ENCODE data around the gene FFAR3. TPM values are rescaled to one million over a fixed set of nuclear protein-coding genes. Genes with fewer than 3 reads are reported as not detected.
"Not testable (repeated sequence)": the region's sequence is repeated elsewhere in the genome, so short reads cannot be mapped to it uniquely, and the experiment has no call there.

Gene FFAR3
- total RNA-seq, 1 donor from 2014 or later, result not detected

DNA sequence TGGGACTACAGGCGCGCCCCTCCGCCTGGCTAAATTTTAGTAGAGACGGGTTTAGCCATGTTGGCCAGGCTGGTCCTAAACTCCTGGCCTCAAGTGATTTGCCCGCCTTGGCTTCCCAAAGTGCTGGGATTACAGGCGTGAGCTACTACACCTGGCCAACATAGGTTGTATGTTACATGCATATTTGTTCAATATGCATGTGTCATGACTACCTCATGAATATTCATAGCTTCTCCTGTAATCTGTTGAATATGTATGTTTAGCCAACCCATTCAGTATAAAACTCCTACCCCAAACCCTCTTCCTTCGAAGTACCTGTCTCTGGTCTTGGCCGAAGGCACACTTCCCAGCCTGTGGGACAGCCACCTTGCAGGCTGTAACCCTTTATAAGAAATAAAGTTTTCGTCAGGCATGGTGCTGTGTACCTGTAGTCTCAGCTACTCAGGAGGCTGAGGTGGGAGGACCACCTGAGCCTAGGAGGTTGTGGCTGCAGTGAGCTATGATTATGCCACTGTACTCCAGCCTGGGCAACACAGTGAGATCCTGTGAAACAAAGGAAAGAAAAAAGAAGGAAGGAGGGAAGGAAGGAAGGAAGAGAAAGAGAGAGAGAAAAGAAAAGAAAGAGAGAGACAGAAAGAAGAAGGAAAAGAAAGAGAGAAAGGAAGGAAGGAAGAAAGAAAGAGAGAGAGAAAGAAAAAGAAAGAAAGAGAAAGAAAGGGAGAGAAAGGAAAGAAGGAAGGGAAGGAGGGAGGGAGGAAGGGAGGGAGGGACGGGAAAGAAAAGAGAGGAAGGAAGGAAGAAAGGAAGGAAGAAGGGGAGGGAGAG lies 41.9 kb downstream of the FFAR3 start:
- no peak for DNase-seq (ENCODE audit: low spot score)
- H3K27ac Mint-ChIP-seq (ENCODE audit: unreplicated experiment), result no peak overlapping the region
- no peaks in the 10 kb centered on the region for H3K36me3 Mint-ChIP-seq (ENCODE audit: low read depth)

DNA sequence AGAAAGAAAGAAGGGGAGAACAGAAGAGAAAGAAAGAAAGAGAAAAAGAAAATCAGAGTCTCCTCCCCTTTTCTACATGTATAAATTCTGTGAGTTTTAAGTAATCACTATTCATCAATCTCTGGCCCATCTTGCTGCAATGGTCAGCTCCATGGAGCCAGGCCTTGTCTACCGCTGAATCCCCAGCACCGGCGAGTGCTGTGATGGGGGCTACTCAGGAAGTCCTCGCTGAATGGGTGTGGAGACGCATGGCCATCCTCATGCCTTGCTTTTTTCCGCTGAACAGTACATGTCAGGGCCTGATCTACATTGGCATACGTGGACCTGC lies 42.5 kb downstream of the FFAR3 start:
- no peak overlapping the region for H3K27ac Mint-ChIP-seq (ENCODE audit: unreplicated experiment)
- no peaks in the 10 kb centered on the region for H3K36me3 Mint-ChIP-seq (ENCODE audit: low read depth)
- TF ChIP-seq, protein P1, sequence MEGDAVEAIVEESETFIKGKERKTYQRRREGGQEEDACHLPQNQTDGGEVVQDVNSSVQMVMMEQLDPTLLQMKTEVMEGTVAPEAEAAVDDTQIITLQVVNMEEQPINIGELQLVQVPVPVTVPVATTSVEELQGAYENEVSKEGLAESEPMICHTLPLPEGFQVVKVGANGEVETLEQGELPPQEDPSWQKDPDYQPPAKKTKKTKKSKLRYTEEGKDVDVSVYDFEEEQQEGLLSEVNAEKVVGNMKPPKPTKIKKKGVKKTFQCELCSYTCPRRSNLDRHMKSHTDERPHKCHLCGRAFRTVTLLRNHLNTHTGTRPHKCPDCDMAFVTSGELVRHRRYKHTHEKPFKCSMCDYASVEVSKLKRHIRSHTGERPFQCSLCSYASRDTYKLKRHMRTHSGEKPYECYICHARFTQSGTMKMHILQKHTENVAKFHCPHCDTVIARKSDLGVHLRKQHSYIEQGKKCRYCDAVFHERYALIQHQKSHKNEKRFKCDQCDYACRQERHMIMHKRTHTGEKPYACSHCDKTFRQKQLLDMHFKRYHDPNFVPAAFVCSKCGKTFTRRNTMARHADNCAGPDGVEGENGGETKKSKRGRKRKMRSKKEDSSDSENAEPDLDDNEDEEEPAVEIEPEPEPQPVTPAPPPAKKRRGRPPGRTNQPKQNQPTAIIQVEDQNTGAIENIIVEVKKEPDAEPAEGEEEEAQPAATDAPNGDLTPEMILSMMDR (IDR thresholded peaks at IDR 0.05), result no peak
- DNase-seq (ENCODE audit: low spot score), result no peak
- peaks cover under 1% of the 10 kb centered on the region for H3K9me3 Mint-ChIP-seq (ENCODE audit: low read depth)
- no peak overlapping the region for H3K4me3 Mint-ChIP-seq (ENCODE audit: unreplicated experiment)
- H3K27me3 Mint-ChIP-seq (ENCODE audit: low read depth), result peaks cover 4% of the 10 kb centered on the region
- H3K4me1 Mint-ChIP-seq (ENCODE audit: low read depth), result no peaks in the 10 kb centered on the region

More for the DNA sequence above, 41.9 kb downstream of the FFAR3 start:
- no peaks in the 10 kb centered on the region for H3K9me3 Mint-ChIP-seq (ENCODE audit: low read depth)
- H3K4me1 Mint-ChIP-seq (ENCODE audit: low read depth), result no peaks in the 10 kb centered on the region
- no peak overlapping the region for H3K4me3 Mint-ChIP-seq (ENCODE audit: unreplicated experiment)
- TF ChIP-seq, protein P1 (IDR thresholded peaks at IDR 0.05), result no peak
- H3K27me3 Mint-ChIP-seq (ENCODE audit: low read depth), result peaks cover 4% of the 10 kb centered on the region

DNA sequence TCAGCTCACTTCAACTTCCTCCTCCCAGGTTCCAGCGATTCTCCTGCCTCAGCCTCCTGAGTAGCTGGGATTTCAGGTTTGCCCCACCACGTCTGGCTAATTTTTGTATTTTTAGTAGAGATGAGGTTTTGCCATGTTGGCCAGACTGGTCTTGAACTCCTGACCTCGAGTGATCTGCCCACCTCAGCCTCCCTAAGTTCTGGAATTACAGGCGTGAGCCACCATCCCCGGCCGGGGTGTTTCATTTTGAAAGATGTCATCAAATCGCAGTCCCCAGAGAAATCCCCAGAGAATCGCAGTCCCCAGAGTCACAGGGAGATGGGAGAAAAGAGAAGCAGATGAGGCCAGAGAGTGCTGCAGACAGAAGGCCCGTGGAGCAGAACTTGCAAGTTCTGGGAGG lies 43.2 kb downstream of the FFAR3 start:
- not testable (repeated sequence) for H3K4me1 Mint-ChIP-seq (ENCODE audit: low read depth); H3K27ac Mint-ChIP-seq (ENCODE audit: unreplicated experiment); H3K36me3 Mint-ChIP-seq (ENCODE audit: low read depth); H3K9me3 Mint-ChIP-seq (ENCODE audit: low read depth); H3K27me3 Mint-ChIP-seq (ENCODE audit: low read depth); DNase-seq (ENCODE audit: low spot score); H3K4me3 Mint-ChIP-seq (ENCODE audit: unreplicated experiment)

DNA sequence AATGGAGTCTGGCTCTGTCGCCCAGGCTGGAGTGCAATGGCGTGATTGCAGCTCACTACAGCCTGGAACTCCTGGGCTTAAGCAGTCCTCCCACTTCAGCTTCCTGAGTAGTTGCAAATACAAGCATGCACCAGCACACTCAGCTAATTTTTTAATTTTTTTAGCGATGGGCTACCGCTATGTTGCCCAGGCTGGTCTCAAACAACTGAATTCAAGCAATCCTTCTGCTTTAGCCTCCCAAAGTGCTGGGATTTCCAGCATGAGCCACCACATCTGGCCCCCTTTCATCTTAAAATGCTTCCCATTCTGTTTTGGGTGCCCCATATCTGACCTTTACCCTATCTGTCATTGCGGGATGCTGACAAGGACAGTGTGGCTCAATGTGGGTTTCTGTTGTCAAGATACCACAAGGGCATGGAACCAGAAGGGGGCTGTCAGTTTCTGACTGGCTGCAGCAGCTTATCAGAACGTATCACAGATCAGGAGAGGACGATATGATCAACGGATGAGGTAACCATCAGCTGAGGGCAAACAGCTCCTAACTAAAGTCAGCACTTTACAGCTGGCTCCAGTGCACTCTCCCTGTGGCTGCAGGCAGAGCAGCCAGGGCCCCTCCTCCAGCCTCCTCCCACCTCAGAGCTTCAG lies 45.0 kb downstream of the FFAR3 start:
- H3K4me1 Mint-ChIP-seq (ENCODE audit: low read depth), result no peaks in the 10 kb centered on the region

DNA sequence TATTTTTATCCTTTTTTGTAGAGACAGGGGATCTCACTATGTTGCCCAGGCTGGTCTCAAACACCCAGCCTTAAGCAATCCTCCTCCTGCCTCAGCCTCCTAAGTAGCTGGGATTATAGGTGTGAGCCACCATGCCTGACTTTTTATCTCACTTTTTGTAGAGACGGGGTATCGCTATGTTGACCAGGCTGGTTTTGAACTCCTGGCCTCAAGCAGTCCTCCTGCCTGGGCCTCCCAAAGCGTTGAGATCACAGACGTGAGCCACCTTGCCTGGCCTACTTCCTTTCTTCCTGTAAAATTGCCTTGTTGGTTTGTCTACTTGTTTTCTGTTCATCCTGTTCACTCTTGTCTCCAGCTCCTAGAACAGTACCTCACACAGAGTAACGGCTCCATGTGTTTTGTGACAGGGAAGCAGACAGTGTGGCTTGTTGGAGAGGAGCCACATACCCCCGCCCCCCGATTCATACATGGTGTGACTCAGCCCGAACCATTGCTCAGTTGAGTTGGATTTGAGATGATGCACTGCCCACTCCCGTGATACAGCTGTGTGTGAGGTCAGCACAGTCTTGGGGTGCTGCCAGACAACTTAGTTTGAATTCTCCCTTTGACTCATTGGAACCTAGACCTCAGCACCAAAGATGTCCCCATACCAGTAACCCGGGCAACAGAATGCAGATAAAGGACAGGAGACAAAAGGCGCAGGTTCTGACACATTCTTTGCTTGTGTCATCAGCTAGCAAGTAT lies 46.8 kb downstream of the FFAR3 start:
- Mint-ChIP-seq H3K27me3 (ENCODE audit: low read depth) (peaks cover 13% of the 10 kb centered on the region), H3K9me3 (ENCODE audit: low read depth) (peaks cover 3% of the 10 kb centered on the region), H3K4me1 (ENCODE audit: low read depth) (no peaks in the 10 kb centered on the region), H3K4me3 (ENCODE audit: unreplicated experiment) (no peak overlapping the region), H3K36me3 (ENCODE audit: low read depth) (no peaks in the 10 kb centered on the region), H3K27ac (ENCODE audit: unreplicated experiment) (no peak overlapping the region)
- TF ChIP-seq, protein P1 (IDR thresholded peaks at IDR 0.05), result no peak
- no peak for DNase-seq (ENCODE audit: low spot score)

More for the DNA sequence above, 45.0 kb downstream of the FFAR3 start:
- TF ChIP-seq, protein P1 (IDR thresholded peaks at IDR 0.05), result no peak
- no peak for DNase-seq (ENCODE audit: low spot score)
- H3K9me3 Mint-ChIP-seq (ENCODE audit: low read depth), result peaks cover 3% of the 10 kb centered on the region
- peaks cover 7% of the 10 kb centered on the region for H3K27me3 Mint-ChIP-seq (ENCODE audit: low read depth)
- no peak overlapping the region for H3K27ac Mint-ChIP-seq (ENCODE audit: unreplicated experiment)
- H3K36me3 Mint-ChIP-seq (ENCODE audit: low read depth), result no peaks in the 10 kb centered on the region
- no peak overlapping the region for H3K4me3 Mint-ChIP-seq (ENCODE audit: unreplicated experiment)
